HG02678 (cell line): Measurements from ENCODE around the gene IZUMO2.

Experiments used
- ATAC-seq: cut with Tn5 transposase; IDR thresholded peaks from one replicate; pipeline ENCODE4 v1.9.1; 2021; ENCODE audit warnings: mild to moderate bottlenecking, moderate library complexity; ENCODE audit not compliant: unreplicated experiment

The IZUMO2 gene

GRCh38 chr19:50162988-50163387 lies at the start of gene IZUMO2:
Gene IZUMO2, minus strand, starts transcription at chr19:50163281. Its CDS starts 87 bp downstream, at chr19:50163194.
- no peak for ATAC-seq

- ATAC-seq: no peak
Measured at GRCh38 chr19:50210425-50210824, 47.3 kb upstream of the IZUMO2 start.

- no peak for ATAC-seq
Measured at GRCh38 chr19:50209131-50209530, 46.0 kb upstream of the IZUMO2 start.

GRCh38 chr19:50207730-50208129 lies 44.6 kb upstream of the IZUMO2 start:
- no peak for ATAC-seq

GRCh38 chr19:50206191-50206590 lies 43.1 kb upstream of the IZUMO2 start:
- no peak for ATAC-seq

GRCh38 chr19:50205681-50206138 lies 42.6 kb upstream of the IZUMO2 start:
- no peak for ATAC-seq

- no peak for ATAC-seq
Measured at GRCh38 chr19:50204811-50205675, 42.0 kb upstream of the IZUMO2 start.

GRCh38 chr19:50204081-50204428 lies 41.0 kb upstream of the IZUMO2 start:
- no peak for ATAC-seq

GRCh38 chr19:50203281-50204080 lies 40.4 kb upstream of the IZUMO2 start, which contains the start of gene MYH14:
Gene MYH14, plus strand, starts transcription at chr19:50203622. Its CDS starts 6,744 bp downstream, at chr19:50210366.
- no peak for ATAC-seq

- ATAC-seq: no peak
Measured at GRCh38 chr19:50202962-50203280, 39.8 kb upstream of the IZUMO2 start.

- ATAC-seq: no peak
Measured at GRCh38 chr19:50202386-50202785, 39.3 kb upstream of the IZUMO2 start.

GRCh38 chr19:50199259-50199555 lies 36.1 kb upstream of the IZUMO2 start:
- no peak for ATAC-seq

- no peak for ATAC-seq
Measured at GRCh38 chr19:50198431-50199258, 35.6 kb upstream of the IZUMO2 start.

- ATAC-seq: no peak
Measured at GRCh38 chr19:50197348-50197747, 34.3 kb upstream of the IZUMO2 start.

GRCh38 chr19:50196322-50196932 lies 33.3 kb upstream of the IZUMO2 start:
- no peak for ATAC-seq

GRCh38 chr19:50195224-50195623 lies 32.1 kb upstream of the IZUMO2 start:
- no peak for ATAC-seq

- ATAC-seq: no peak
Measured at GRCh38 chr19:50192463-50193211, 29.6 kb upstream of the IZUMO2 start.

- ATAC-seq: no peak
Measured at GRCh38 chr19:50191216-50191615, 28.1 kb upstream of the IZUMO2 start.

GRCh38 chr19:50190439-50190891 lies 27.4 kb upstream of the IZUMO2 start:
- ATAC-seq: no peak

- ATAC-seq: no peak
Measured at GRCh38 chr19:50189331-50189730, 26.2 kb upstream of the IZUMO2 start.
